HCT116 (cell line): Measurements from ENCODE around the gene HNF4A. TPM values are rescaled to one million over a fixed set of nuclear protein-coding genes. Genes with fewer than 3 reads are reported as not detected.

Experiments
- ATAC-seq: fragments of 200-7000 bp; cut with Tn5 transposase; 2 replicates; pipeline ENCODE4 v1.9.1; 2020; ENCODE audit warnings: mild to moderate bottlenecking, moderate library complexity
- BruUV-seq: library from RNA; stranded (reverse); fragments of 400-500 nt; replicated peaks from 2 replicates; lab custom pipeline; 2021; lab: Mats Ljungman, UMichigan
- CTCF ChIA-PET: fragments of 300-600 bp; sonication (Branson Sonifier 250); formaldehyde crosslinking; loops from one replicate; lab custom pipeline; 2021; ENCODE audit warnings: antibody characterized with exemption; lab: Charles Lee
- POLR2A ChIA-PET: fragments of 300-600, 350-600 bp; sonication (Branson Sonifier 250); formaldehyde crosslinking; loops from one replicate; lab custom pipeline; 2021; ENCODE audit warnings: antibody characterized with exemption; lab: Charles Lee
- RAD21 ChIA-PET, 2 experiments: fragments of 300-600 bp; sonication (Branson Sonifier 250); formaldehyde crosslinking; loops; one replicate each; lab custom pipeline; 2023; ENCODE audit warnings: low total read pairs in 2 of 2; ENCODE audit not compliant: uncharacterized antibody in 2 of 2, unreplicated experiment in 2 of 2, low non-redundant PET in 1 of 2; lab: Charles Lee
- DNase-seq: peaks from one replicate; pipeline ENCODE4 v3.0.0-alpha.2; 2010; ENCODE audit warnings: low read depth, low spot score
- H2AFZ ChIP-seq: fragments of 200-600 bp; shearing (Covaris generic), sonication (generic); 2 replicates; pipeline ENCODE4 v1.6.1; 2017; ENCODE audit warnings: low read depth, mixed run types, mixed read lengths, antibody characterized with exemption, low read length; ENCODE audit not compliant: poor library complexity, severe bottlenecking
- H3K27ac ChIP-seq: 2 replicates; pipeline ENCODE4 v1.5.1; 2012; ENCODE audit warnings: low read depth, low read length
- H3K27me3 ChIP-seq: fragments of 200-600 bp; sonication (generic); 2 replicates; pipeline ENCODE4 v1.6.1; 2016; ENCODE audit warnings: mixed run types, low read length, mixed read lengths; ENCODE audit not compliant: insufficient read depth
- H3K36me3 ChIP-seq, 2 experiments: fragments of 200-500 bp in 1 of 2; fragments of 200-600 bp in 1 of 2; sonication (Bioruptor generic) in 1 of 2; sonication (generic) in 1 of 2; 2 replicates each; pipeline versions ENCODE4 v1.5.1 to v1.6.1; 2014 to 2016; ENCODE audit warnings: low read length in 2 of 2, inconsistent platforms in 1 of 2, mixed read lengths in 1 of 2, mixed run types in 1 of 2; ENCODE audit not compliant: insufficient read depth in 2 of 2, control insufficient read depth in 1 of 2
- H3K4me1 ChIP-seq, 2 experiments: fragments of 200-600 bp in 1 of 2; sonication (generic) in 1 of 2; 2 replicates each; pipeline versions ENCODE4 v1.5.1 to v1.6.1; 2012 to 2017; ENCODE audit warnings: low read length in 2 of 2, inconsistent platforms in 1 of 2, mild to moderate bottlenecking in 1 of 2, mixed read lengths in 1 of 2, mixed run types in 1 of 2, moderate library complexity in 1 of 2; ENCODE audit not compliant: insufficient read depth in 2 of 2, control insufficient read depth in 1 of 2
- H3K4me2 ChIP-seq: fragments of 200-600 bp; sonication (generic); 2 replicates; pipeline ENCODE4 v1.6.1; 2017; ENCODE audit warnings: mixed run types, low read length, mixed read lengths
- H3K4me3 ChIP-seq, 2 experiments: fragments of 200-600 bp in 1 of 2; sonication (generic) in 1 of 2; replicated peaks in 1 of 2; 2 replicates each; pipeline ENCODE4 v1.5.1; 2011 to 2016; ENCODE audit warnings: low read length in 2 of 2, control low read depth in 1 of 2, low read depth in 1 of 2, mild to moderate bottlenecking in 1 of 2, mixed read lengths in 1 of 2, mixed run types in 1 of 2
- H3K79me2 ChIP-seq: fragments of 200-600 bp; sonication (generic); 2 replicates; pipeline ENCODE4 v1.6.1; 2017; ENCODE audit warnings: mild to moderate bottlenecking, mixed run types, low read length, moderate library complexity, mixed read lengths; ENCODE audit not compliant: insufficient read depth
- H3K9ac ChIP-seq: fragments of 200-600 bp; sonication (generic); 2 replicates; pipeline ENCODE4 v1.6.1; 2016; ENCODE audit warnings: low read length, mixed read lengths
- H3K9me2 ChIP-seq: fragments of 200-600 bp; sonication (generic), shearing (Covaris generic); 2 replicates; pipeline ENCODE4 v1.6.1; 2017; ENCODE audit warnings: mixed run types, mild to moderate bottlenecking, moderate library complexity; ENCODE audit not compliant: insufficient read depth
- H3K9me3 ChIP-seq, 2 experiments: fragments of 200-500 bp in 1 of 2; fragments of 200-600 bp in 1 of 2; sonication (Bioruptor generic) in 1 of 2; sonication (generic) in 1 of 2; 2 replicates each; pipeline ENCODE4 v1.6.1; 2014 to 2017; ENCODE audit warnings: low read length in 2 of 2, mixed read lengths in 2 of 2, inconsistent platforms in 1 of 2, low read depth in 1 of 2, mild to moderate bottlenecking in 1 of 2, mixed run types in 1 of 2, moderate library complexity in 1 of 2; ENCODE audit not compliant: control insufficient read depth in 1 of 2, insufficient read depth in 1 of 2
- H4K20me1 ChIP-seq: fragments of 200-600 bp; sonication (generic), shearing (Covaris generic); 2 replicates; pipeline ENCODE4 v1.6.1; 2017; ENCODE audit warnings: mixed run types, mild to moderate bottlenecking, moderate library complexity; ENCODE audit not compliant: insufficient read depth
- CTCF ChIP-seq, 3 experiments: fragments of 200-600 bp in 1 of 3; sonication (generic) in 1 of 3; IDR thresholded peaks in 2 of 3; conservative IDR thresholded peaks in 1 of 3; 2 replicates each; pipeline ENCODE4 v1.5.1; 2012 to 2017; ENCODE audit warnings: low read depth in 2 of 3, low read length in 2 of 3, antibody characterized with exemption in 1 of 3, borderline replicate concordance in 1 of 3, control low read depth in 1 of 3, mild to moderate bottlenecking in 1 of 3, mixed read lengths in 1 of 3, mixed run types in 1 of 3, moderate library complexity in 1 of 3; ENCODE audit not compliant: insufficient read depth in 1 of 3
- EZH2 ChIP-seq: fragments of 200-600 bp; sonication (generic); IDR thresholded peaks from 2 replicates; pipeline ENCODE4 v1.6.1; 2017; ENCODE audit warnings: antibody characterized with exemption, mixed run types
- FOSL1 ChIP-seq: IDR thresholded peaks from 2 replicates; pipeline ENCODE4 v1.6.1; 2012; ENCODE audit warnings: low read depth
- RAD21 ChIP-seq: IDR thresholded peaks from 2 replicates; pipeline ENCODE4 v1.6.1; 2012; ENCODE audit warnings: low read depth, mild to moderate bottlenecking
- REST ChIP-seq: IDR thresholded peaks from 2 replicates; pipeline ENCODE4 v1.6.1; 2012; ENCODE audit warnings: low read depth
- TCF7L2 ChIP-seq: IDR thresholded peaks from 2 replicates; pipeline ENCODE4 v1.7.0; 2011; ENCODE audit warnings: borderline replicate concordance, inconsistent platforms; ENCODE audit not compliant: insufficient read depth, insufficient read length; ENCODE audit errors: extremely low read depth
- YY1 ChIP-seq: IDR thresholded peaks from 2 replicates; pipeline ENCODE4 v1.6.1; 2011; ENCODE audit warnings: low read length, low read depth, moderate library complexity, mild to moderate bottlenecking; ENCODE audit not compliant: insufficient replicate concordance; ENCODE audit errors: extremely low read depth
- ZNF274 ChIP-seq: fragments of 200-500 bp; sonication (Bioruptor generic); IDR thresholded peaks from 2 replicates; pipeline ENCODE4 v1.6.1; 2014; ENCODE audit warnings: mild to moderate bottlenecking, low read depth, low read length, inconsistent platforms
- intact Hi-C: fragments of 100-400 bp; cut with micrococcal nuclease; formaldehyde crosslinking; loops from 2 replicates; pipeline ENCODE4 v1.10.0; 2022
- total RNA-seq: library from RNA; stranded (reverse); gene quantifications from one replicate; pipeline ENCODE4 v1.2.1, GENCODE V29; 2021; ENCODE audit not compliant: unreplicated experiment

HNF4A gene
- total RNA-seq, 1 experiment from 2014 or later = 7.4 TPM

- TF ChIP-seq TCF7L2 (no peak), RAD21 (peak; percentile 87), CTCF (IDR thresholded peaks at IDR 0.05 in 2 of 3, conservative IDR thresholded peaks at IDR 0.05 in 1 of 3; ENCODE audit: borderline replicate concordance in 1 of 3, insufficient read depth in 1 of 3, low read depth in 2 of 3, low read length in 2 of 3) (peak; percentile 55 to 84 (median 65))
- BruUV-seq = no TSS peak
- Histone ChIP-seq H3K4me3 (no peak overlapping the region), H3K27me3 (no peaks in the 10 kb centered on the region), H3K79me2 (no peaks in the 10 kb centered on the region), H4K20me1 (no peaks in the 10 kb centered on the region), H3K36me3 (no peaks in the 10 kb centered on the region), H3K4me1 (peaks cover 0 to 8% of the 10 kb centered on the region in 2 experiments; a peak in 1 of 4 replicates), H3K9ac (no peak overlapping the region), H3K4me2 (no peak overlapping the region), H3K9me3 (no peaks in the 10 kb centered on the region), H3K27ac (no peak overlapping the region), H2AFZ (peak overlapping the region; percentile 94), H3K9me2 (no peaks in the 10 kb centered on the region)
- POLR2A ChIA-PET = no interaction called here
- RAD21 ChIA-PET = no interaction called here
- CTCF ChIA-PET = interaction anchor here (1.0 to 1.2 kb wide), 3 partner anchors 73 to 243 kb away, joined by 3 to 10 read pairs (median 6); no protein-coding TSS in a partner anchor
- intact Hi-C loops = loop anchor here (1.0 to 10.0 kb wide), 4 partner anchors 72 to 343 kb away; partner anchors contain the start of gene FITM2
- DNase-seq = peak; percentile 31
- ATAC-seq = peak; percentile 89
These were observed 105.3 kb downstream of the HNF4A start for GRCh38 chr20:44460795-44461141.

GRCh38 chr20:44461142-44461802, 105.8 kb downstream of the HNF4A start:
- H3K79me2 ChIP-seq = no peaks in the 10 kb centered on the region
- no peaks in the 10 kb centered on the region for H3K9me2 ChIP-seq
- H3K9ac ChIP-seq = no peak overlapping the region
- no peak overlapping the region for H3K27ac ChIP-seq
- no peaks in the 10 kb centered on the region for H3K36me3 ChIP-seq
- CTCF ChIA-PET = interaction anchor here (0.6 to 1.2 kb wide), 7 partner anchors 29 to 246 kb away, joined by 3 to 10 read pairs (median 3); no protein-coding TSS in a partner anchor
- intact Hi-C loops = loop anchor here (1.0 to 10.0 kb wide), 4 partner anchors 73 to 344 kb away; partner anchors contain the start of gene FITM2
- BruUV-seq = no TSS peak
- no peaks in the 10 kb centered on the region for H3K9me3 ChIP-seq
- peaks cover 0 to 8% of the 10 kb centered on the region in 2 experiments; a peak in 1 of 4 replicates for H3K4me1 ChIP-seq
- POLR2A ChIA-PET = no interaction called here
- RAD21 ChIA-PET = interaction anchor here in 1 of 2 experiments (0.7 kb wide), 1 partner anchor 405 kb away, joined by 3 read pairs; no protein-coding TSS in a partner anchor
- H4K20me1 ChIP-seq = no peaks in the 10 kb centered on the region
- H3K4me2 ChIP-seq = no peak overlapping the region
- DNase-seq (no peak), ATAC-seq (peak; percentile 54; the same call in 1 of the 2 replicates)
- no peaks in the 10 kb centered on the region for H3K27me3 ChIP-seq
- H2AFZ ChIP-seq = peak overlapping the region; percentile 94
- no peak overlapping the region for H3K4me3 ChIP-seq
- TF ChIP-seq CTCF (IDR thresholded peaks at IDR 0.05 in 2 of 3, conservative IDR thresholded peaks at IDR 0.05 in 1 of 3; ENCODE audit: borderline replicate concordance in 1 of 3, insufficient read depth in 1 of 3, low read depth in 2 of 3, low read length in 2 of 3) (no peak), FOSL1 (no peak), REST (no peak), ZNF274 (no peak), EZH2 (no peak), YY1 (no peak)
